Pancreas (tissue), 10 donors: Measurements from ENCODE around the gene IL17C. TPM values are rescaled to one million over a fixed set of nuclear protein-coding genes. Genes with fewer than 3 reads are reported as not detected.

Source experiments
- ATAC-seq, 4 donors: fragments of 200-7000 bp; cut with Tn5 transposase; one replicate each; pipeline versions ENCODE4 v1.8.0 to v1.9.1; 2020; ENCODE audit warnings: mild to moderate bottlenecking in 4 of 4, moderate library complexity in 4 of 4
- DNase-seq, 6 donors: peaks; one replicate each; pipeline ENCODE4 v3.0.0-alpha.2; 2020
- FAIRE-seq: peaks from 2 replicates; lab custom pipeline; 2012; peaks lifted over from hg19 to GRCh38; lab: Jason Lieb, UNC
- H3K27ac ChIP-seq, 4 donors: fragments of 200-600 bp; sonication (generic); 1 replicate in 3 of 4; 2 replicates in 1 of 4; pipeline versions ENCODE4 v1.5.0 to v1.8.0; 2020
- H3K27me3 ChIP-seq, 4 donors: fragments of 200-600 bp; one replicate each; pipeline ENCODE4 v1.8.0; 2021
- H3K36me3 ChIP-seq, 3 donors: fragments of 200-600 bp; sonication (generic) in 1 of 3; one replicate each; pipeline versions ENCODE4 v1.5.0 to v1.8.0; 2020 to 2021
- H3K4me1 ChIP-seq, 3 donors: fragments of 200-600 bp; one replicate each; pipeline ENCODE4 v1.8.0; 2021
- H3K4me3 ChIP-seq, 4 donors: fragments of 200-600 bp; sonication (generic) in 2 of 4; one replicate each; pipeline versions ENCODE4 v1.5.0 to v1.8.0; 2020 to 2021
- H3K9me3 ChIP-seq, 4 donors: fragments of 200-600 bp; one replicate each; pipeline ENCODE4 v1.8.0; 2021
- WGBS, 2 donors: extraction: QIAGEN DNeasy Blood & Tissue Kit; methylation state at CpG; one replicate each; pipeline ENCODE4 v1.1.7; 2013; 5-methylcytosine and 5-hydroxymethylcytosine counted together
- intact Hi-C, 3 donors: fragments of 100-400 bp; cut with DNase I; formaldehyde crosslinking; loops; one replicate each; pipeline versions ENCODE4 v1.11.1 to v1.14.2; 2022
- polyA plus RNA-seq, 2 donors: library from polyadenylated mRNA; stranded (reverse); fragments of 200-250 nt; gene quantifications; one replicate each; pipeline ENCODE4 v1.2.3, GENCODE V29; 2013
- total RNA-seq, 6 donors: library from RNA; stranded (reverse); fragmentation: NEBNext Ultra II Directional in 4 of 6; extraction: Animal tissue kit (Norgen Biotek cat#: 25700) in 4 of 6; gene quantifications; one replicate each; pipeline versions ENCODE4 v1.2.1 to v1.2.4, GENCODE V29; 2021 to 2023
- TF ChIP-seq, protein P1 (sequence below), 4 donors: fragments of 200-600 bp; sonication (generic) in 3 of 4; IDR thresholded peaks; one replicate each; pipeline versions ENCODE4 v1.5.0 to v1.8.0; 2021; ENCODE audit warnings: antibody characterized with exemption in 4 of 4
- donor health status: healthy with polysubstance abuse.
- donor health status: DM: no; HTN: no; CAD: no; lungs with moderate emphysema.
- donor health status: DM: no; HTN: no; CAD: no.
- donor health status: control.
- donor health status: control.
- donor health status: Bipolar disorder and iron deficiency.
- donor health status: DM: yes; HTN: yes; CAD: no.
- donor health status: DM: no; HTN: no; CAD: no.
- donor health status: DM: no; HTN: no; CAD: no.
- donor health status: DM: yes; HTN: yes; CAD: no.

IL17C gene
- total and polyA plus RNA-seq, 8 donors = 0.14 TPM; not detected in 7

DNA sequence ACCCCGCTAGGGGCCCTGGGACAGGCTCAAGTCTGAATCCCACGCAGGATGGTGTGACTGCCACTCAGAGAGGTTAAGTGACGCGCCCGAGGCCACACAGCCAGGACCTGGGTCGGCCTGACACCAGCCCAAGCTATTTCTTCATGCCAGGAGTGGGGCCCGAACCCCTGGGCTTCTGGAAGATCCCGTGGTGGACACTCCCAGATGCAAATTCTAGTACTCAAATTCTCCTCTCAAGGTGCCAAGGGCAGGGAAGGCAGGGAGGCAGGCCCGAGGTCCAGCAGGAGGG, 5.2 kb downstream of the IL17C start:
- intact Hi-C loops = no loop called here

GRCh38 chr16:88645455-88645854, 7.1 kb downstream of the IL17C start:
- H3K4me3 ChIP-seq = no peak overlapping the region
- H3K27me3 ChIP-seq = no peaks in the 10 kb centered on the region
- peaks cover 0 to 9% (median 0%) of the 10 kb centered on the region in 3 donors for H3K4me1 ChIP-seq
- no peak overlapping the region for H3K27ac ChIP-seq
- TF ChIP-seq, protein P1, sequence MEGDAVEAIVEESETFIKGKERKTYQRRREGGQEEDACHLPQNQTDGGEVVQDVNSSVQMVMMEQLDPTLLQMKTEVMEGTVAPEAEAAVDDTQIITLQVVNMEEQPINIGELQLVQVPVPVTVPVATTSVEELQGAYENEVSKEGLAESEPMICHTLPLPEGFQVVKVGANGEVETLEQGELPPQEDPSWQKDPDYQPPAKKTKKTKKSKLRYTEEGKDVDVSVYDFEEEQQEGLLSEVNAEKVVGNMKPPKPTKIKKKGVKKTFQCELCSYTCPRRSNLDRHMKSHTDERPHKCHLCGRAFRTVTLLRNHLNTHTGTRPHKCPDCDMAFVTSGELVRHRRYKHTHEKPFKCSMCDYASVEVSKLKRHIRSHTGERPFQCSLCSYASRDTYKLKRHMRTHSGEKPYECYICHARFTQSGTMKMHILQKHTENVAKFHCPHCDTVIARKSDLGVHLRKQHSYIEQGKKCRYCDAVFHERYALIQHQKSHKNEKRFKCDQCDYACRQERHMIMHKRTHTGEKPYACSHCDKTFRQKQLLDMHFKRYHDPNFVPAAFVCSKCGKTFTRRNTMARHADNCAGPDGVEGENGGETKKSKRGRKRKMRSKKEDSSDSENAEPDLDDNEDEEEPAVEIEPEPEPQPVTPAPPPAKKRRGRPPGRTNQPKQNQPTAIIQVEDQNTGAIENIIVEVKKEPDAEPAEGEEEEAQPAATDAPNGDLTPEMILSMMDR (IDR thresholded peaks at IDR 0.05) = no peak
- intact Hi-C loops = no loop called here
- FAIRE-seq (no peak), ATAC-seq (no peak), DNase-seq (no peak)
- H3K36me3 ChIP-seq = no peaks in the 10 kb centered on the region
- 94 to 96% methylated on average over 16 of the region's 16 CpGs for WGBS, 2 donors
- no peaks in the 10 kb centered on the region for H3K9me3 ChIP-seq

More for the DNA sequence above, 5.2 kb downstream of the IL17C start:
- Histone ChIP-seq H3K9me3 (no peaks in the 10 kb centered on the region), H3K4me1 (peaks cover 0 to under 1% (median 0%) of the 10 kb centered on the region in 3 donors), H3K27ac (no peak overlapping the region), H3K27me3 (no peaks in the 10 kb centered on the region), H3K4me3 (no peak overlapping the region), H3K36me3 (no peaks in the 10 kb centered on the region)
- 86 to 93% methylated on average over 9 of the region's 9 CpGs for WGBS, 2 donors
- ATAC-seq (no peak), DNase-seq (peak in 1 of 6 donors; percentile 51), FAIRE-seq (no peak)
- TF ChIP-seq, protein P1 (IDR thresholded peaks at IDR 0.05) = no peak

- Histone ChIP-seq H3K9me3 (no peaks in the 10 kb centered on the region), H3K27ac (no peak overlapping the region), H3K36me3 (no peaks in the 10 kb centered on the region), H3K27me3 (no peaks in the 10 kb centered on the region), H3K4me3 (no peak overlapping the region), H3K4me1 (peaks cover 0 to 9% (median 0%) of the 10 kb centered on the region in 3 donors)
- ATAC-seq (no peak), FAIRE-seq (no peak), DNase-seq (no peak)
- intact Hi-C loops = no loop called here
- 88 to 93% methylated on average over 23 of the region's 23 CpGs for WGBS, 2 donors
- TF ChIP-seq, protein P1 (IDR thresholded peaks at IDR 0.05) = no peak
Measured at GRCh38 chr16:88645941-88646340, 7.6 kb downstream of the IL17C start.

GRCh38 chr16:88646345-88647034, 8.1 kb downstream of the IL17C start:
- ATAC-seq (no peak), FAIRE-seq (no peak), DNase-seq (no peak)
- intact Hi-C loops = no loop called here
- Histone ChIP-seq H3K36me3 (no peaks in the 10 kb centered on the region), H3K4me1 (peaks cover 0 to 9% (median 0%) of the 10 kb centered on the region in 3 donors), H3K27me3 (no peaks in the 10 kb centered on the region), H3K9me3 (no peaks in the 10 kb centered on the region), H3K4me3 (no peak overlapping the region), H3K27ac (no peak overlapping the region)
- WGBS, 2 donors = 83 to 93% methylated on average over 28 of the region's 28 CpGs
- TF ChIP-seq, protein P1 (IDR thresholded peaks at IDR 0.05) = no peak
